Tibial artery (tissue), 4 donors: Measurements from ENCODE around the gene DMD.
"Not testable (repeated sequence)": the region's sequence is repeated elsewhere in the genome, so short reads cannot be mapped to it uniquely, and the experiment has no call there.

Source experiments
- DNase-seq, 2 donors: peaks; one replicate each; pipeline ENCODE4 v3.0.0-alpha.2; 2019
- H3K27ac ChIP-seq, 2 donors: fragments of 200-600 bp; sonication (generic) in 1 of 2; 1 replicate in 1 of 2; 2 replicates in 1 of 2; pipeline ENCODE4 v1.5.1; 2018 to 2019; ENCODE audit warnings: mild to moderate bottlenecking in 1 of 2
- H3K27me3 ChIP-seq, 2 donors: fragments of 200-600 bp; sonication (generic) in 1 of 2; one replicate each; pipeline versions ENCODE4 v1.5.1 to v1.6.0; 2016 to 2019
- H3K36me3 ChIP-seq, 3 donors: fragments of 200-600 bp; sonication (generic) in 2 of 3; one replicate each; pipeline ENCODE4 v1.5.1; 2016 to 2019; ENCODE audit warnings: mild to moderate bottlenecking in 2 of 3
- H3K4me1 ChIP-seq, 4 donors: fragments of 200-600 bp; sonication (generic) in 2 of 4; 1 replicate in 3 of 4; 2 replicates in 1 of 4; pipeline ENCODE4 v1.5.1; 2016 to 2019
- H3K4me3 ChIP-seq, 2 donors: fragments of 200-600 bp; sonication (generic) in 1 of 2; 1 replicate in 1 of 2; 2 replicates in 1 of 2; pipeline ENCODE4 v1.5.1; 2018 to 2019; ENCODE audit warnings: mild to moderate bottlenecking in 2 of 2
- H3K9me3 ChIP-seq, 3 donors: fragments of 200-600 bp; sonication (generic) in 1 of 3; one replicate each; pipeline ENCODE4 v1.5.1; 2016 to 2019
- intact Hi-C: fragments of 100-400 bp; cut with DNase I; formaldehyde crosslinking; loops from one replicate; pipeline ENCODE4 v1.15.0; 2023; ENCODE audit warnings: low total_unique reads
- TF ChIP-seq, protein P1 (sequence below), 2 experiments: fragments of 200-600 bp in 1 of 2; fragments of 450-650 bp in 1 of 2; IDR thresholded peaks; one replicate each; pipeline ENCODE4 v1.5.1; 2017 to 2019; ENCODE audit warnings: antibody characterized with exemption in 2 of 2, mild to moderate bottlenecking in 1 of 2, moderate library complexity in 1 of 2

The DMD gene

DNA sequence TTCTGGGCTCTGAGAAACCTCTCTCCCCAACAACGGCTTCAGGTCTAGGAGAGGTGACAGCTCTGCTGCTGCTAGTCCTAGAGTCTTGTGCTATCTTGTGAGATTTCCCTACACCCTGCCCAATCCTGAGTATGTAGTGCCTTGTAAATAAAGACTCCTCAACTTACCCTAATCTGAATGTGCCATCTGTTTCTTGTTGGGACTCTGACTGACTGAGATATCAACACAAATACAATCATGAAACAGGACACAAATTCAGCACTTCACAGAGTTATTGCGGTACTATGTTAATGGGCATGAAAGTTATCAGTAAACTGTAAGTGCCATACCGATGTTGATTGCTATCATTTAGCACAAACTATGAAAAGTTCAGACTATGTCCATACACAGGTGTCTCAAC lies 1610.5 kb downstream of the DMD start:
- intact Hi-C loops = no loop called here
- Histone ChIP-seq H3K9me3 (no peaks in the 10 kb centered on the region), H3K4me1 (no peaks in the 10 kb centered on the region), H3K27me3 (no peaks in the 10 kb centered on the region), H3K4me3 (no peak overlapping the region), H3K27ac (no peak overlapping the region), H3K36me3 (no peaks in the 10 kb centered on the region)
- no peak for DNase-seq
- TF ChIP-seq, protein P1, sequence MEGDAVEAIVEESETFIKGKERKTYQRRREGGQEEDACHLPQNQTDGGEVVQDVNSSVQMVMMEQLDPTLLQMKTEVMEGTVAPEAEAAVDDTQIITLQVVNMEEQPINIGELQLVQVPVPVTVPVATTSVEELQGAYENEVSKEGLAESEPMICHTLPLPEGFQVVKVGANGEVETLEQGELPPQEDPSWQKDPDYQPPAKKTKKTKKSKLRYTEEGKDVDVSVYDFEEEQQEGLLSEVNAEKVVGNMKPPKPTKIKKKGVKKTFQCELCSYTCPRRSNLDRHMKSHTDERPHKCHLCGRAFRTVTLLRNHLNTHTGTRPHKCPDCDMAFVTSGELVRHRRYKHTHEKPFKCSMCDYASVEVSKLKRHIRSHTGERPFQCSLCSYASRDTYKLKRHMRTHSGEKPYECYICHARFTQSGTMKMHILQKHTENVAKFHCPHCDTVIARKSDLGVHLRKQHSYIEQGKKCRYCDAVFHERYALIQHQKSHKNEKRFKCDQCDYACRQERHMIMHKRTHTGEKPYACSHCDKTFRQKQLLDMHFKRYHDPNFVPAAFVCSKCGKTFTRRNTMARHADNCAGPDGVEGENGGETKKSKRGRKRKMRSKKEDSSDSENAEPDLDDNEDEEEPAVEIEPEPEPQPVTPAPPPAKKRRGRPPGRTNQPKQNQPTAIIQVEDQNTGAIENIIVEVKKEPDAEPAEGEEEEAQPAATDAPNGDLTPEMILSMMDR (IDR thresholded peaks at IDR 0.05) = no peak

DNA sequence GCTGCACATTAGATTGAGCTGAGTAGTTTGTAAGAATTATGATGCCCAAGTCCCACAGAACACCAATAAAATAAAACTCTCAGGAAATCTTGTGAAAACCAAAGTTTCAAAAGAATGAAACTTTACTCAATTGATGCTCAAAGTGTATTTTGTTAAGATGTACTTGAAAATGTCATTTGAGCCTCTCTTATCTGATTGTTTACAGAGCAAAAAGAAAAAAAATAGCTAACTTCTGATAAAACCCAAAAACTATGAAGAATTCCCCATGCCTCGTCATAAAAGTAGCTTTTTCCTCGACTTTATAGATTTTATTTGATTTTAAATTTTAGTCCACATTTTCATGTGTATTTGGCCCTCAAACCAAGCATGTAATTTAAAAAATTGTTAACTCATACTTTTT lies 1618.0 kb downstream of the DMD start:
- H3K9me3 ChIP-seq = no peaks in the 10 kb centered on the region
- no peaks in the 10 kb centered on the region for H3K36me3 ChIP-seq
- intact Hi-C loops = no loop called here
- no peaks in the 10 kb centered on the region for H3K27me3 ChIP-seq
- H3K27ac ChIP-seq = no peak overlapping the region
- no peak for DNase-seq
- no peak overlapping the region for H3K4me3 ChIP-seq
- TF ChIP-seq, protein P1 (IDR thresholded peaks at IDR 0.05) = no peak
- peaks cover 0 to 4% (median 0%) of the 10 kb centered on the region in 4 donors for H3K4me1 ChIP-seq

DNA sequence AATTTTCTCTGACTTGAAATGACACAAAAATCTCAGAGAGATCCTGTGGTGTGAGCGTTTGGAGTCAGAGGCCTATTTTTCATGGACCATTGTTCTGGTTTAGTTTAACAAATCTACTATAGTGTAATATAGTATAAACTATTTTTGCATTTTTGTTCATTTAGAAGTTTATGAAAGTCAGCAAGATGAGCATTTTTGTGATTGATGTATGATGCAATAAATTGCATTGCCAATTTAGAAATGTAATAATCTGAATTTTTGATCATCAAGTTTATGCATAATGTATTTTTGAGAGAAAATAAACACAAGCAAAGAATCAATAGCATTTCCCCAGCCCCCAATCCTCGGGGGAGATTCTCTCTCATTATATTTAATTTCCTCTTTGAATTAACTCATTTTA lies 1620.0 kb downstream of the DMD start:
- TF ChIP-seq, protein P1 (IDR thresholded peaks at IDR 0.05) = no peak
- Histone ChIP-seq H3K9me3 (no peaks in the 10 kb centered on the region), H3K4me1 (peaks cover 0 to 4% (median 0%) of the 10 kb centered on the region in 4 donors), H3K4me3 (no peak overlapping the region), H3K27me3 (no peaks in the 10 kb centered on the region), H3K27ac (no peak overlapping the region), H3K36me3 (no peaks in the 10 kb centered on the region)
- no peak for DNase-seq
- intact Hi-C loops = no loop called here

DNA sequence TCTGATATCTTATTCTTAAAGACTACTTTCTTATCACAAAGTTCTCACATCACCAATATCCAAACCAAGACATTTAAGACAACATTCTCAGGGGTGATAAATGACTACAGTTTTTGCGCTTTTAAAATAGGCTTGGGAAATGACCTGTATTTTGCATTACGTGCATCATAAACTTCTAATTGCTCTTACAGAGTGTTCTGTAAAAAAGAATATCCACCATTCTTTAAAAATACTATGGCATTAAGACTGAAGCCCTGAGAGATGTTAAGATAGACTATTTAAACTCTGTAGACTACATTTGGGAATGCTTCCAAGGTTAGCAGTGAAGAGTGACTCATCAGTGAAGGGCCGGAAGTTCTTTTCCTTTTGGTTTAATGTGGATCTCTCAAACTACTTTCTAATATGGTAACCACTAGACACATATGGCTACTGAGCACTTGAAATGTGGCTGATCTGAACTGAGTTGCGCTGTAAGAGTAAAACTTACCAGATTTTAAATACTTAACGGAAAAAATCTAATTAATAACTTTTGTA lies 1620.7 kb downstream of the DMD start:
- no peak overlapping the region for H3K27ac ChIP-seq
- H3K36me3 ChIP-seq = no peaks in the 10 kb centered on the region
- DNase-seq = no peak
- no peaks in the 10 kb centered on the region for H3K27me3 ChIP-seq
- no peaks in the 10 kb centered on the region for H3K9me3 ChIP-seq
- intact Hi-C loops = no loop called here
- no peak overlapping the region for H3K4me3 ChIP-seq
- TF ChIP-seq, protein P1 (IDR thresholded peaks at IDR 0.05) = no peak
- H3K4me1 ChIP-seq = peaks cover 0 to 4% (median 0%) of the 10 kb centered on the region in 4 donors

DNA sequence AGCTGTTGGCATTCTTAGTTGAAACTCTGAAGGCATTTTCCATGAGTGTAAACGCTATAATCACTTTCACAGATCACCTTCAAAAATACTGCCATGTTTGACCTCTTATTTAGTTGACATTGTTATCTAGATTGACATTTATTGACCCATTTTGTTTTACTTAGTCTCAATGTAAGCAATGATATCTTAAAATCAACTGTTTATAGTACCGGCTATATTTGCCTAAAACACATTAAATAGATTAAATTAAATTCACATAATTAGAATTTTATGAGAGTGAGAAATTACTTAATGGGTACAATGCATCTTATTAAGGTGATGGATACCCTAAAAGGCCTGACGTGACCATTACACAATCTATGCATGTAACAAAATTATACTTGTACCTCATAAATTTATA lies 1621.8 kb downstream of the DMD start:
- H3K27ac ChIP-seq = no peak overlapping the region
- H3K4me3 ChIP-seq = no peak overlapping the region
- H3K4me1 ChIP-seq = peaks cover 0 to 4% (median 0%) of the 10 kb centered on the region in 4 donors
- TF ChIP-seq, protein P1 (IDR thresholded peaks at IDR 0.05) = no peak
- H3K36me3 ChIP-seq = no peaks in the 10 kb centered on the region
- H3K27me3 ChIP-seq = no peaks in the 10 kb centered on the region
- no peak for DNase-seq
- no peaks in the 10 kb centered on the region for H3K9me3 ChIP-seq
- intact Hi-C loops = no loop called here

DNA sequence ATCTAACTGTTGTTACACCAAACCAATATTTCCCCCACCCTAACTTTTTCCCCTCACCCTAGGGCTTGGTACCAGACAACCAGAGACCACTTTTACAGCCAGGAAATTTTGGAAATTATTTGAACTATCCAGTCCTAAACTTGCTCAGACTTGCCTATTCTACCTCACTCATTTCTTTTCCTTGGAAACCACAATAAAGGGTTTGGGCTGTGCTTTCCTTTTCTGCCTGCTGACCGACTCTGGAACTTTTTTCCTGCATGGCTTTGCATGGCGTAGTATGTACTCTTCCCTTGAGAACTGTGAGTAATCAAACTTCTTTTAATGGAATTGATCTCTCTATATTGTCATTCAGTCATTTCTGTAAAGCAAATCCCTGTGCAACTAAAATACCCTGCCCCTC lies 1623.0 kb downstream of the DMD start:
- H3K4me1 ChIP-seq = peaks cover 0 to 4% (median 0%) of the 10 kb centered on the region in 4 donors
- no peaks in the 10 kb centered on the region for H3K36me3 ChIP-seq
- H3K27ac ChIP-seq = no peak overlapping the region
- intact Hi-C loops = no loop called here
- no peaks in the 10 kb centered on the region for H3K9me3 ChIP-seq
- TF ChIP-seq, protein P1 (IDR thresholded peaks at IDR 0.05) = no peak
- no peaks in the 10 kb centered on the region for H3K27me3 ChIP-seq
- no peak overlapping the region for H3K4me3 ChIP-seq
- DNase-seq = no peak

DNA sequence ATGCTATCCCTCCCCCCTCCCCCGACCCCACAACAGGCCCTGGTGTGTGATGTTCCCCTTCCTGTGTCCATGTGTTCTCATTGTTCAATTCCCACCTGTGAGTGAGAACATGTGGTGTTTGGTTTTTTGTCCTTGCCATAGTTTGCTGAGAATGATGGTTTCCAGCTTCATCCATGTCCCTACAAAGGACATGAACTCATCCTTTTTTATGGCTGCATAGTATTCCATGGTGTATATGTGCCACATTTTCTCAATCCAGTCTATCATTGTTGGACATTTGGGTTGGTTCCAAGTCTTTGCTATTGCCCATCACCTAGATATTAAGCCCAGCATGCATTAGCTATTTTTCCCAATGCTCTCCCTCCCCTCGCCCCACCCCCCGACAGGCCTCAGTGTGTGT lies 1627.5 kb downstream of the DMD start:
- DNase-seq, H3K36me3 ChIP-seq, H3K9me3 ChIP-seq, H3K27ac ChIP-seq, H3K4me3 ChIP-seq, intact Hi-C loops, H3K4me1 ChIP-seq, H3K27me3 ChIP-seq: not testable (repeated sequence)
